ENCODE measurements around the gene IL17B. TPM values are rescaled to one million over a fixed set of nuclear protein-coding genes. Genes with fewer than 3 reads are reported as not detected.

The IL17B gene
- total RNA-seq, 1 donor from 2014 or later = not detected

GRCh38 chr5:149345147-149345891 is 33.8 kb downstream of the IL17B start, which contains the start of gene GRPEL2:
Gene GRPEL2, plus strand, starts transcription at chr5:149345499. Its CDS starts 41 bp downstream, at chr5:149345540.
- DNase-seq (ENCODE audit: extremely low spot score, unreplicated experiment) = peak; percentile 98
- peak within 1 kb of the TSS; percentile 98 for H3K27ac Mint-ChIP-seq (ENCODE audit: unreplicated experiment)
- H3K4me3 Mint-ChIP-seq (ENCODE audit: unreplicated experiment) = peak within 1 kb of the TSS; percentile 98
- H3K9me3 Mint-ChIP-seq (ENCODE audit: unreplicated experiment) = no peaks in the 10 kb centered on the region
- no peak for TF ChIP-seq CTCF (IDR thresholded peaks at IDR 0.05)
- no peaks in the 10 kb centered on the region for H3K27me3 Mint-ChIP-seq (ENCODE audit: unreplicated experiment)
- H3K4me1 Mint-ChIP-seq (ENCODE audit: unreplicated experiment) = peaks cover 37% of the 10 kb centered on the region
- H3K36me3 Mint-ChIP-seq (ENCODE audit: unreplicated experiment) = peaks cover 18% of the 10 kb centered on the region

- TF ChIP-seq CTCF (IDR thresholded peaks at IDR 0.05) = no peak
- Mint-ChIP-seq H3K27me3 (ENCODE audit: unreplicated experiment) (no peaks in the 10 kb centered on the region), H3K9me3 (ENCODE audit: unreplicated experiment) (no peaks in the 10 kb centered on the region), H3K36me3 (ENCODE audit: unreplicated experiment) (peaks cover 9% of the 10 kb centered on the region), H3K4me3 (ENCODE audit: unreplicated experiment) (peak overlapping the region; percentile 98), H3K27ac (ENCODE audit: unreplicated experiment) (peak overlapping the region; percentile 98), H3K4me1 (ENCODE audit: unreplicated experiment) (peaks cover 37% of the 10 kb centered on the region)
- DNase-seq (ENCODE audit: extremely low spot score, unreplicated experiment) = no peak
Observed at GRCh38 chr5:149344151-149344550, 34.9 kb downstream of the IL17B start.

- DNase-seq (ENCODE audit: extremely low spot score, unreplicated experiment) = no peak
- H3K27ac Mint-ChIP-seq (ENCODE audit: unreplicated experiment) = no peak overlapping the region
- H3K27me3 Mint-ChIP-seq (ENCODE audit: unreplicated experiment) = no peaks in the 10 kb centered on the region
- no peaks in the 10 kb centered on the region for H3K9me3 Mint-ChIP-seq (ENCODE audit: unreplicated experiment)
- no peak for TF ChIP-seq CTCF (IDR thresholded peaks at IDR 0.05)
- H3K4me3 Mint-ChIP-seq (ENCODE audit: unreplicated experiment) = no peak overlapping the region
- H3K4me1 Mint-ChIP-seq (ENCODE audit: unreplicated experiment) = peaks cover 28% of the 10 kb centered on the region
- peaks cover under 1% of the 10 kb centered on the region for H3K36me3 Mint-ChIP-seq (ENCODE audit: unreplicated experiment)
Observed at GRCh38 chr5:149341876-149342275, 37.2 kb downstream of the IL17B start.

GRCh38 chr5:149340920-149341319 is 38.2 kb downstream of the IL17B start:
- Mint-ChIP-seq H3K36me3 (ENCODE audit: unreplicated experiment) (peaks cover 2% of the 10 kb centered on the region), H3K4me3 (ENCODE audit: unreplicated experiment) (no peak overlapping the region), H3K27ac (ENCODE audit: unreplicated experiment) (no peak overlapping the region), H3K4me1 (ENCODE audit: unreplicated experiment) (peaks cover 20% of the 10 kb centered on the region), H3K9me3 (ENCODE audit: unreplicated experiment) (no peaks in the 10 kb centered on the region), H3K27me3 (ENCODE audit: unreplicated experiment) (no peaks in the 10 kb centered on the region)
- TF ChIP-seq CTCF (IDR thresholded peaks at IDR 0.05) = no peak
- DNase-seq (ENCODE audit: extremely low spot score, unreplicated experiment) = no peak

GRCh38 chr5:149338364-149338763 is 40.7 kb downstream of the IL17B start:
- DNase-seq (ENCODE audit: extremely low spot score, unreplicated experiment) = no peak
- Mint-ChIP-seq H3K27me3 (ENCODE audit: unreplicated experiment) (no peaks in the 10 kb centered on the region), H3K9me3 (ENCODE audit: unreplicated experiment) (no peaks in the 10 kb centered on the region), H3K27ac (ENCODE audit: unreplicated experiment) (peak overlapping the region; percentile 4), H3K4me3 (ENCODE audit: unreplicated experiment) (no peak overlapping the region), H3K4me1 (ENCODE audit: unreplicated experiment) (peaks cover 20% of the 10 kb centered on the region), H3K36me3 (ENCODE audit: unreplicated experiment) (peaks cover 3% of the 10 kb centered on the region)
- TF ChIP-seq CTCF (IDR thresholded peaks at IDR 0.05) = no peak

All from osteocyte (in vitro differentiated cells).